Hematopoietic multipotent progenitor cell (in vitro differentiated cells): ENCODE results near the gene NOS1. TPM values are rescaled to one million over a fixed set of nuclear protein-coding genes. Genes with fewer than 3 reads are reported as not detected.

ENCODE experiments used
- total RNA-seq: library from RNA; depleted of rRNA; stranded (reverse); fragments of >200 nt; gene quantifications from one replicate; pipeline ENCODE4 v1.2.3, GENCODE V29; 2012

NOS1 gene
- total RNA-seq, 1 donor = under 0.01 TPM

Other genes with a start within 250 kb of the NOS1 start
- gene FBXO21, start 171.2 kb downstream of the NOS1 start, total RNA-seq = 71.9 TPM